ENCODE measurements around the gene NRN1L. TPM values are rescaled to one million over a fixed set of nuclear protein-coding genes. Genes with fewer than 3 reads are reported as not detected.

The NRN1L gene
- total RNA-seq, 5 donors from 2014 or later (not counting 1 experiment from before 2014, with no cell fraction given), result 0.72 to 5.3 (median 3.1) TPM

DNA sequence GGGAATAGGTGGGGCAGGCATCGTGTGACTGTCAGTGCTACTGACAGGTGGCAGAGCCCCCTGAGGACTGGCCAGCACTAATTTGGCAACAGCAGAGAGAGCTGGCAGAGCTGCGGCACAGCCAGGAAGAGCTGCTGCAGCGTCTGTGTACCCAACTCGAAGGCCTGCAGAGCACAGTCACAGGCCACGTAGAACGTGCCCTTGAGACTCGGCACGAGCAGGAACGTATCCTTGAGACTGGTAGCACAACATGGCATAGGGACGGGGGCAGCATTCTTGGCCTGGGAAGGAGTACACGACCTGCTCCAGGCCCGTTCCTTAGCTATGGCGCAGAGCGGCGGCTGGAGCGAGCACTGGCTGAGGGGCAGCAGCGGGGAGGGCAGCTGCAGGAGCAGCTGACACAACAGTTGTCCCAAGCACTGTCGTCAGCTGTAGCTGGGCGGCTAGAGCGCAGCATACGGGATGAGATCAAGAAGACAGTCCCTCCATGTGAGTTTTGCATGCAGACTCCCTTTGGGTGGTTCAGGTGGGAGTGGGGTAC is 3.0 kb upstream of the NRN1L start:
- Mint-ChIP-seq H3K9me3 (no peaks in the 10 kb centered on the region), H3K27me3 (no peaks in the 10 kb centered on the region), H3K27ac (peak overlapping the region in 1 of 2 donors; percentile 64), H3K36me3 (peaks cover 57% of the 10 kb centered on the region), H3K4me1 (peaks cover 0 to 7% (median 0%) of the 10 kb centered on the region in 3 donors), H3K4me3 (no peak overlapping the region)
- ATAC-seq (replicated peaks in 1 of 4) (no peak), DNase-seq (no peak)
- ChIA-PET CTCF (interaction anchor here in 1 of 2 donors (0.6 to 1.1 kb wide), 2 partner anchors 159 to 473 kb away, joined by 3 read pairs; no protein-coding TSS in a partner anchor), POLR2A (no interaction called here)
- H3K4me1 ChIP-seq (ENCODE audit: control insufficient read depth in 1 of 2, extremely low read depth in 1 of 2, insufficient read depth in 2 of 2, low read length in 2 of 2), result peaks cover 0 to under 1% of the 10 kb centered on the region in 2 experiments
- 96% methylated on average over 16 of the region's 21 CpGs for WGBS (ENCODE audit: insufficient coverage)
- H3K27me3 ChIP-seq (replicated peaks in 1 of 2; ENCODE audit: control insufficient read depth in 2 of 2, extremely low read depth in 1 of 2, insufficient read depth in 2 of 2, low read length in 1 of 2), result no peaks in the 10 kb centered on the region
- H3K4me3 ChIP-seq (ENCODE audit: control insufficient read depth in 1 of 2, extremely low read depth in 1 of 2, low read length in 1 of 2), result no peak overlapping the region
- peaks cover 47 to 91% of the 10 kb centered on the region in 2 donors for H3K36me3 ChIP-seq (ENCODE audit: control insufficient read depth in 2 of 2, extremely low read depth in 1 of 2, insufficient read depth in 1 of 2, low read length in 1 of 2)
- H3K9me3 ChIP-seq, result no peaks in the 10 kb centered on the region
- no peak overlapping the region for H3K27ac ChIP-seq (ENCODE audit: low read length)

- H3K9me3 Mint-ChIP-seq, result no peaks in the 10 kb centered on the region
- H3K4me3 ChIP-seq (ENCODE audit: control insufficient read depth in 1 of 2, extremely low read depth in 1 of 2, low read length in 1 of 2), result no peak overlapping the region
- peaks cover 40 to 82% of the 10 kb centered on the region in 2 donors for H3K36me3 ChIP-seq (ENCODE audit: control insufficient read depth in 2 of 2, extremely low read depth in 1 of 2, insufficient read depth in 1 of 2, low read length in 1 of 2)
- peaks cover 0 to 7% (median 0%) of the 10 kb centered on the region in 3 donors for H3K4me1 Mint-ChIP-seq
- no peaks in the 10 kb centered on the region for H3K4me1 ChIP-seq (ENCODE audit: control insufficient read depth in 1 of 2, extremely low read depth in 1 of 2, insufficient read depth in 2 of 2, low read length in 2 of 2)
- ChIA-PET CTCF (interaction anchor here (0.8 to 1.8 kb wide), 5 partner anchors 9 to 1014 kb away, joined by 3 to 8 read pairs (median 3); partner anchors contain the start of gene EDC4 (in 1 of the 2)), POLR2A (no interaction called here)
- no peak overlapping the region for H3K4me3 Mint-ChIP-seq
- no peaks in the 10 kb centered on the region for H3K27me3 ChIP-seq (replicated peaks in 1 of 2; ENCODE audit: control insufficient read depth in 2 of 2, extremely low read depth in 1 of 2, insufficient read depth in 2 of 2, low read length in 1 of 2)
- no peaks in the 10 kb centered on the region for H3K27me3 Mint-ChIP-seq
- DNase-seq, result no peak
- H3K27ac Mint-ChIP-seq, result no peak overlapping the region
- no peak overlapping the region for H3K27ac ChIP-seq (ENCODE audit: low read length)
- no peak for ATAC-seq (replicated peaks in 1 of 4)
- H3K36me3 Mint-ChIP-seq, result peaks cover 49% of the 10 kb centered on the region
- 91% methylated on average over 13 of the region's 18 CpGs for WGBS (ENCODE audit: insufficient coverage)
- no peaks in the 10 kb centered on the region for H3K9me3 ChIP-seq
Observed at GRCh38 chr16:67882374-67883145, 2.1 kb upstream of the NRN1L start.

DNA sequence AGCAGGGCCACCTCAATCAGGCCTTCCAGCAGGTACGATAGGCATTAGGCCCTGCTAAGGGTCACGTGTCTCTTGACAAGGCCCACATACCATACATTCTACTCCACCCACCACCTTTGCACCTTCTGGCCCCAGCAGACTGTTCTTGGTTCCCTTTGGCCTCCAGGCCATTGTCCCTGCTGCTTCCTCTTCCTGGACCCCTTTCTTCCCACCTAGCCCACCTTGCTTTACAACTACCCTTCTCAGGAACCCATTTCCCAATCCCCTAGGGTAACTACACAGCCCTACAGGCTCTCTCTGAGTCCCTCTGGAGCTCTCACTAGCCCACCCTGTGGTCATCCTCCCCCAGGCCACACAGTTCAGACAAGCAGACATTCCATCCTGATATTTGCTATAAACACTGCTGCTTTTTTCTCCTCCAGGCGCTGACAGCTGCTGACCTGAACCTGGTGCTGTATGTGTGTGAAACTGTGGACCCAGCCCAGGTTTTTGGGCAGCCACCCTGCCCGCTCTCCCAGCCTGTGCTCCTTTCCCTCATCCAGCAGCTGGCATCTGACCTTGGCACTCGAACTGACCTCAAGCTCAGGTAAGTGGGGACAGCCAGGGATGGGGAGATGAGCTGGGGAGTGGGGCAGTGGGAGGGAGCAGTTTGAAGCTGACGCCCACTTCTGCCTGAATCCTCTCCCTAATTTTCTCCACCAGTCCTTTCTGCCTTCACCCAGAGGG is 1.4 kb upstream of the NRN1L start:
- POLR2A ChIA-PET, result no interaction called here
- no peaks in the 10 kb centered on the region for H3K9me3 Mint-ChIP-seq
- no peaks in the 10 kb centered on the region for H3K27me3 Mint-ChIP-seq
- peaks cover 0 to 7% (median 0%) of the 10 kb centered on the region in 3 donors for H3K4me1 Mint-ChIP-seq
- H3K4me3 ChIP-seq (ENCODE audit: control insufficient read depth in 1 of 2, extremely low read depth in 1 of 2, low read length in 1 of 2), result no peak overlapping the region
- ATAC-seq (replicated peaks in 1 of 4) (peak in 3 of 4 experiments; percentile 20 to 23 (median 22)), DNase-seq (no peak)
- H3K36me3 ChIP-seq (ENCODE audit: control insufficient read depth in 2 of 2, extremely low read depth in 1 of 2, insufficient read depth in 1 of 2, low read length in 1 of 2), result peaks cover 35 to 75% of the 10 kb centered on the region in 2 donors
- WGBS (ENCODE audit: insufficient coverage), result 100% methylated on average over 3 of the region's 6 CpGs
- H3K9me3 ChIP-seq, result no peaks in the 10 kb centered on the region
- CTCF ChIA-PET, result interaction anchor here (0.6 to 1.8 kb wide), 9 partner anchors 10 to 1013 kb away, joined by 3 to 8 read pairs (median 3); partner anchors contain the start of genes CTRL (in 1 of the 2) and EDC4 (in 1 of the 2)
- no peaks in the 10 kb centered on the region for H3K4me1 ChIP-seq (ENCODE audit: control insufficient read depth in 1 of 2, extremely low read depth in 1 of 2, insufficient read depth in 2 of 2, low read length in 2 of 2)
- H3K27ac Mint-ChIP-seq, result no peak overlapping the region
- H3K36me3 Mint-ChIP-seq, result peaks cover 43% of the 10 kb centered on the region
- no peak overlapping the region for H3K27ac ChIP-seq (ENCODE audit: low read length)
- H3K4me3 Mint-ChIP-seq, result no peak overlapping the region
- no peaks in the 10 kb centered on the region for H3K27me3 ChIP-seq (replicated peaks in 1 of 2; ENCODE audit: control insufficient read depth in 2 of 2, extremely low read depth in 1 of 2, insufficient read depth in 2 of 2, low read length in 1 of 2)

GRCh38 chr16:67883872-67884261 is 818 bp upstream of the NRN1L start:
- peaks cover 39% of the 10 kb centered on the region for H3K36me3 Mint-ChIP-seq
- peaks cover 0 to 7% (median 0%) of the 10 kb centered on the region in 3 donors for H3K4me1 Mint-ChIP-seq
- POLR2A ChIA-PET, result no interaction called here
- H3K4me3 Mint-ChIP-seq, result no peak overlapping the region
- ATAC-seq (replicated peaks in 1 of 4) (peak; percentile 80 to 89 (median 82)), DNase-seq (peak; percentile 20 to 82 (median 64))
- Histone ChIP-seq H3K36me3 (ENCODE audit: control insufficient read depth in 2 of 2, extremely low read depth in 1 of 2, insufficient read depth in 1 of 2, low read length in 1 of 2) (peaks cover 29 to 69% of the 10 kb centered on the region in 2 donors), H3K27me3 (replicated peaks in 1 of 2; ENCODE audit: control insufficient read depth in 2 of 2, extremely low read depth in 1 of 2, insufficient read depth in 2 of 2, low read length in 1 of 2) (no peaks in the 10 kb centered on the region), H3K4me1 (ENCODE audit: control insufficient read depth in 1 of 2, extremely low read depth in 1 of 2, insufficient read depth in 2 of 2, low read length in 2 of 2) (no peaks in the 10 kb centered on the region), H3K4me3 (ENCODE audit: control insufficient read depth in 1 of 2, extremely low read depth in 1 of 2, low read length in 1 of 2) (no peak overlapping the region), H3K9me3 (no peaks in the 10 kb centered on the region), H3K27ac (ENCODE audit: low read length) (no peak overlapping the region)
- CTCF ChIA-PET, result interaction anchor here (0.6 to 1.8 kb wide), 7 partner anchors 10 to 346 kb away, joined by 3 to 8 read pairs (median 3); partner anchors contain the start of genes CTRL (in 1 of the 2) and EDC4 (in 1 of the 2)
- no peak overlapping the region for H3K27ac Mint-ChIP-seq
- no peaks in the 10 kb centered on the region for H3K27me3 Mint-ChIP-seq
- 64% methylated on average over 11 of the region's 11 CpGs for WGBS (ENCODE audit: insufficient coverage)
- H3K9me3 Mint-ChIP-seq, result no peaks in the 10 kb centered on the region

GRCh38 chr16:67885545-67885944 is 860 bp downstream of the NRN1L start:
- Histone ChIP-seq H3K4me1 (ENCODE audit: control insufficient read depth in 1 of 2, extremely low read depth in 1 of 2, insufficient read depth in 2 of 2, low read length in 2 of 2) (no peaks in the 10 kb centered on the region), H3K36me3 (ENCODE audit: control insufficient read depth in 2 of 2, extremely low read depth in 1 of 2, insufficient read depth in 1 of 2, low read length in 1 of 2) (peaks cover 18 to 52% of the 10 kb centered on the region in 2 donors)
- H3K27ac Mint-ChIP-seq, result no peak overlapping the region

GRCh38 chr16:67885976-67886375 is 1.3 kb downstream of the NRN1L start:
- WGBS (ENCODE audit: insufficient coverage), result 98% methylated on average over 16 of the region's 19 CpGs
- H3K4me3 Mint-ChIP-seq, result no peak overlapping the region
- no peaks in the 10 kb centered on the region for H3K4me1 ChIP-seq (ENCODE audit: control insufficient read depth in 1 of 2, extremely low read depth in 1 of 2, insufficient read depth in 2 of 2, low read length in 2 of 2)
- H3K27ac Mint-ChIP-seq, result no peak overlapping the region
- H3K4me3 ChIP-seq (ENCODE audit: control insufficient read depth in 1 of 2, extremely low read depth in 1 of 2, low read length in 1 of 2), result no peak overlapping the region
- peaks cover 18 to 48% of the 10 kb centered on the region in 2 donors for H3K36me3 ChIP-seq (ENCODE audit: control insufficient read depth in 2 of 2, extremely low read depth in 1 of 2, insufficient read depth in 1 of 2, low read length in 1 of 2)
- no peaks in the 10 kb centered on the region for H3K9me3 ChIP-seq
- ATAC-seq (replicated peaks in 1 of 4) (no peak), DNase-seq (no peak)
- no peak overlapping the region for H3K27ac ChIP-seq (ENCODE audit: low read length)
- ChIA-PET CTCF (interaction anchor here in 1 of 2 donors (0.6 to 1.3 kb wide), 2 partner anchors 11 kb away, joined by 4 to 6 read pairs; no protein-coding TSS in a partner anchor), POLR2A (no interaction called here)
- H3K36me3 Mint-ChIP-seq, result peaks cover 26% of the 10 kb centered on the region
- H3K9me3 Mint-ChIP-seq, result no peaks in the 10 kb centered on the region
- H3K4me1 Mint-ChIP-seq, result peaks cover 0 to 7% (median 0%) of the 10 kb centered on the region in 3 donors
- no peaks in the 10 kb centered on the region for H3K27me3 Mint-ChIP-seq
- H3K27me3 ChIP-seq (replicated peaks in 1 of 2; ENCODE audit: control insufficient read depth in 2 of 2, extremely low read depth in 1 of 2, insufficient read depth in 2 of 2, low read length in 1 of 2), result no peaks in the 10 kb centered on the region

More at GRCh38 chr16:67885545-67885944, 860 bp downstream of the NRN1L start:
- ATAC-seq (replicated peaks in 1 of 4) (no peak), DNase-seq (no peak)
- ChIA-PET CTCF (interaction anchor here in 1 of 2 donors (0.6 to 1.3 kb wide), 3 partner anchors 10 to 35 kb away, joined by 3 to 6 read pairs (median 4); no protein-coding TSS in a partner anchor), POLR2A (no interaction called here)
- Mint-ChIP-seq H3K36me3 (peaks cover 26% of the 10 kb centered on the region), H3K4me3 (no peak overlapping the region), H3K4me1 (peaks cover 0 to 7% (median 0%) of the 10 kb centered on the region in 3 donors), H3K27me3 (no peaks in the 10 kb centered on the region), H3K9me3 (no peaks in the 10 kb centered on the region)
- H3K27me3 ChIP-seq (replicated peaks in 1 of 2; ENCODE audit: control insufficient read depth in 2 of 2, extremely low read depth in 1 of 2, insufficient read depth in 2 of 2, low read length in 1 of 2), result no peaks in the 10 kb centered on the region
- H3K9me3 ChIP-seq, result no peaks in the 10 kb centered on the region
- H3K27ac ChIP-seq (ENCODE audit: low read length), result no peak overlapping the region
- H3K4me3 ChIP-seq (ENCODE audit: control insufficient read depth in 1 of 2, extremely low read depth in 1 of 2, low read length in 1 of 2), result no peak overlapping the region
- WGBS (ENCODE audit: insufficient coverage), result 94% methylated on average over 10 of the region's 12 CpGs
